Adrenal gland (tissue), 5 donors: Measurements from ENCODE around the gene EFNA5.

Experiments used
- POLR2A ChIP-seq, 2 donors: fragments of 450-650 bp; IDR thresholded peaks; one replicate each; pipeline ENCODE4 v1.6.1; 2017; ENCODE audit warnings: antibody characterized with exemption in 2 of 2, mild to moderate bottlenecking in 2 of 2, moderate library complexity in 1 of 2
- TF ChIP-seq, protein P1 (sequence below), 6 experiments: fragments of 450-650 bp in 4 of 6; fragments of 200-600 bp in 2 of 6; sonication (generic) in 1 of 6; IDR thresholded peaks; 1 replicate in 5 of 6; 2 replicates in 1 of 6; pipeline versions ENCODE4 v1.5.1 to v1.8.0; 2016 to 2021; ENCODE audit warnings: antibody characterized with exemption in 6 of 6, mild to moderate bottlenecking in 2 of 6, moderate library complexity in 1 of 6
- donor health status: DM: no; HTN: no; CAD: no.

DNA sequence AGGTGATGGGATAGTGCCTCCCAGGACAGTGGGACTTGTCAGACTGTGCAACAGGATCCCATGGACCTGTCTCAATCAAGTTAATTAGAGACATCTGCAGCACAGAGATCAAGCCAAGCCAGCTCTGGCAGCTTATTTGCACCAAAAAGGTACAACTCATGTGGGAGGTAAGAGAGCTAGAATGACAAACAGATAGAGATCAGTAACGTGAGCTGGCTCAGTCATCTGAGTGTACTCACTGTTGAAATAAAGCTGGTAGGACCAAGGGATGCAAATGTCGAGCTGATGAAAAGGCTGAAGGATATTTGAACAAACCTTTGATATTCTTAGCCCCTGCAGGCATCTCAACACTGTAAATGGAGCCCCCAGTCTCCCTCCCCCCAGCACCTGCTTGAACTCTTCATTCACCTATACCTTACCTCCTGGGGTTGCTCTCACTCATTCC lies 198.1 kb downstream of the EFNA5 start:
- TF ChIP-seq, protein P1, sequence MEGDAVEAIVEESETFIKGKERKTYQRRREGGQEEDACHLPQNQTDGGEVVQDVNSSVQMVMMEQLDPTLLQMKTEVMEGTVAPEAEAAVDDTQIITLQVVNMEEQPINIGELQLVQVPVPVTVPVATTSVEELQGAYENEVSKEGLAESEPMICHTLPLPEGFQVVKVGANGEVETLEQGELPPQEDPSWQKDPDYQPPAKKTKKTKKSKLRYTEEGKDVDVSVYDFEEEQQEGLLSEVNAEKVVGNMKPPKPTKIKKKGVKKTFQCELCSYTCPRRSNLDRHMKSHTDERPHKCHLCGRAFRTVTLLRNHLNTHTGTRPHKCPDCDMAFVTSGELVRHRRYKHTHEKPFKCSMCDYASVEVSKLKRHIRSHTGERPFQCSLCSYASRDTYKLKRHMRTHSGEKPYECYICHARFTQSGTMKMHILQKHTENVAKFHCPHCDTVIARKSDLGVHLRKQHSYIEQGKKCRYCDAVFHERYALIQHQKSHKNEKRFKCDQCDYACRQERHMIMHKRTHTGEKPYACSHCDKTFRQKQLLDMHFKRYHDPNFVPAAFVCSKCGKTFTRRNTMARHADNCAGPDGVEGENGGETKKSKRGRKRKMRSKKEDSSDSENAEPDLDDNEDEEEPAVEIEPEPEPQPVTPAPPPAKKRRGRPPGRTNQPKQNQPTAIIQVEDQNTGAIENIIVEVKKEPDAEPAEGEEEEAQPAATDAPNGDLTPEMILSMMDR (IDR thresholded peaks at IDR 0.05) = no peak
- no peak for TF ChIP-seq POLR2A (IDR thresholded peaks at IDR 0.05)
